Omental fat pad (tissue), 4 donors: ENCODE measurements around the gene ADAM15. TPM values are rescaled to one million over a fixed set of nuclear protein-coding genes. Genes with fewer than 3 reads are reported as not detected.
A peak's percentile ranks its signal among the peaks of the same experiment; 100 is the strongest.

ENCODE experiments used
- ATAC-seq: fragments of 150-250 bp; one replicate; pipeline ENCODE4 v1.9.1; 2016; ENCODE audit warnings: mild to moderate bottlenecking, moderate library complexity; ENCODE audit not compliant: low FRiP score
- DNase-seq: peaks from one replicate; pipeline ENCODE4 v3.0.0-alpha.2; 2019; ENCODE audit warnings: low spot score
- total RNA-seq, 4 donors: library from RNA; depleted of rRNA; stranded (reverse); fragments of >200 nt; gene quantifications; one replicate each; pipeline ENCODE4 v1.1.0, GENCODE V29; 2016
- TF ChIP-seq, protein P1 (sequence below), 3 donors: fragments of 450-650 bp; IDR thresholded peaks; one replicate each; pipeline ENCODE4 v1.5.1; 2016 to 2017; ENCODE audit warnings: antibody characterized with exemption in 3 of 3, mild to moderate bottlenecking in 3 of 3, moderate library complexity in 2 of 3

ADAM15 gene
- total RNA-seq, 4 donors from 2014 or later = 116 to 262 (median 157) TPM

- TF ChIP-seq, protein P1, sequence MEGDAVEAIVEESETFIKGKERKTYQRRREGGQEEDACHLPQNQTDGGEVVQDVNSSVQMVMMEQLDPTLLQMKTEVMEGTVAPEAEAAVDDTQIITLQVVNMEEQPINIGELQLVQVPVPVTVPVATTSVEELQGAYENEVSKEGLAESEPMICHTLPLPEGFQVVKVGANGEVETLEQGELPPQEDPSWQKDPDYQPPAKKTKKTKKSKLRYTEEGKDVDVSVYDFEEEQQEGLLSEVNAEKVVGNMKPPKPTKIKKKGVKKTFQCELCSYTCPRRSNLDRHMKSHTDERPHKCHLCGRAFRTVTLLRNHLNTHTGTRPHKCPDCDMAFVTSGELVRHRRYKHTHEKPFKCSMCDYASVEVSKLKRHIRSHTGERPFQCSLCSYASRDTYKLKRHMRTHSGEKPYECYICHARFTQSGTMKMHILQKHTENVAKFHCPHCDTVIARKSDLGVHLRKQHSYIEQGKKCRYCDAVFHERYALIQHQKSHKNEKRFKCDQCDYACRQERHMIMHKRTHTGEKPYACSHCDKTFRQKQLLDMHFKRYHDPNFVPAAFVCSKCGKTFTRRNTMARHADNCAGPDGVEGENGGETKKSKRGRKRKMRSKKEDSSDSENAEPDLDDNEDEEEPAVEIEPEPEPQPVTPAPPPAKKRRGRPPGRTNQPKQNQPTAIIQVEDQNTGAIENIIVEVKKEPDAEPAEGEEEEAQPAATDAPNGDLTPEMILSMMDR (IDR thresholded peaks at IDR 0.05) = no peak
- ATAC-seq (no peak), DNase-seq (no peak)
These were observed 10.6 kb upstream of the ADAM15 start for GRCh38 chr1:155040358-155041093.

GRCh38 chr1:155042789-155043188, 8.3 kb upstream of the ADAM15 start:
- TF ChIP-seq, protein P1 (IDR thresholded peaks at IDR 0.05) = no peak
- no peak for DNase-seq
- no peak for ATAC-seq

- no peak for ATAC-seq
- TF ChIP-seq, protein P1 (IDR thresholded peaks at IDR 0.05) = no peak
- DNase-seq = no peak
These were observed 7.8 kb upstream of the ADAM15 start for GRCh38 chr1:155043301-155043702.

DNA sequence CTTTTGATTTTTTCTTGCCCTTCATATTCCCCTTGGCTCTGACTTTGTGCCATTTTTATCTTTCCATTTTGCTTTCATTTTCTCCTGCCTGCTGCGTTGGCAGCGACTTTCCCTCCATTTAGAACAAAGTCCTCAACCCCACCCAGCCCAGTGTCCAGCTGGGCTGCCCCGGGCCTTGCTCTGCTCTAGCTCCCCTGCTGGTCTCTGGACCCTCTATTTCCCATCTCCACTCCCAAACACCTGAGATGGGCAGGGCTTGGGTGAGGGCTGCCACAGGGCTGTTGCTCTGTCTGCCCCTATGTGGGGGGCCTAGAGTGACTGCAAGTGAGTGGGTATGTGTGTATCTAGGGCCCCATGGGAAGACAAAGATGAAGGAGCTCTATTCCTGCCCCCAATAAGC, 7.3 kb upstream of the ADAM15 start:
- DNase-seq = no peak
- no peak for ATAC-seq
- TF ChIP-seq, protein P1 (IDR thresholded peaks at IDR 0.05) = no peak

DNA sequence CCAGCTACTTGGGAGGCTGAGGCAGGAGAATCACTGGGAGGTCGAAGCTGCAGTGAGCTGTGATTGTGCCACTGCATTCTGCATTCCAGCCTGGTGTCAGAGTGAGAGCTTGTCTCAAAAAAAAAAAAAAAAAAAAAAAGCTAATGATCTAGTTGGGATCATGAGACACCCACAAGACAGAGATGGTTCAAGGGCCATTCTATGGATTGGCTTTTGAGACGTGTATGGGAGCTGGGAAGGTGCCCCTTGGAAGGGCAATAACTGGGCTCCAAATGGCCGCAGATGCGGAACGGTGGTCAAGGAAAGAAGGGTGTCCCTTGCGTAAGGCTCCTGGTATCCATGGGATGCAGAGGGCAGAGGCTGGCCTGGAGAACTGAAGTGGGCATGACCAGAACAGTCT, 6.8 kb upstream of the ADAM15 start:
- ATAC-seq = no peak
- no peak for DNase-seq
- TF ChIP-seq, protein P1 (IDR thresholded peaks at IDR 0.05) = no peak

DNA sequence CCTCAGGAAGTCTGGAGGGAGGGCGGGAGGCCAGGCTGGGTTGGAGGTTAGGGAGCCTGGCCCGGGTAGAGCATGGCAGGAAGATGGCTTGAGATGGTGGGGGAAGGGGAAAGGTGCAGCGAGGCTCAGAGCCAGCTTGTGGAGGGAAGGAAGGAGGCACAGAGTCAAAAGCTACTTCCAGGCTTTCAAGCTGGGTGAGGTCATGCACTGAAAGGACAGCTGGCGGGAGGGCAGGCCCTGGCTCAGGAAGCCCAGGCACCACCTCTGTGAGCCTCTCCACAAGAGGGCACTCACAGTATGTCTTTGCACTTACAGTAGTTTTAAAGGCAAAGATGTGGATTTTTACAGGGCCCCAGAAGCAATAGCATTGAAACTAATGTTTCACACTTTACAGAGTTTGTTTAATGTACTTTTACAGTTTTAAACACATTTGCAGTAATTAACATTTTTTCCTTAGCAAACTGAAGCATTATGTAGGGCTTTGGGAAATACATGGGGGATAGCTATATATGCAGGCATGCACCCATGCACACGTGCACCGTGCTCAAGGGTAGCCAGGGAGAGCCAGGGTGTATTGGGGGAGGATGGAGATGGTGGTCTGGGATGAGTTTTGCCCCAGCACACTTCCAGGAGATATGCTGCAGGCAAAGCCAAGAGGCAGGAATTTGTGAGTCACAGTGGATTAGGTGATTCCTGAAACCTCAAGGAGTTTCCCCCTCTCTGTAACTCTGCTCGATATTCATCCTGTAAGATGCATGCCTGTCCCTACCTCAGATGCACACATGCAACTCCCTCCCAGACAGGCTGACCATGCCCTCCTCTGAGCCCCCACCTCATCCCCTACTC, 6.1 kb upstream of the ADAM15 start:
- no peak for DNase-seq
- TF ChIP-seq, protein P1 (IDR thresholded peaks at IDR 0.05) = peak in 1 of 3 donors; percentile 39
- ATAC-seq = peak; percentile 93
